ENCODE results near the gene CWC27.

DNA sequence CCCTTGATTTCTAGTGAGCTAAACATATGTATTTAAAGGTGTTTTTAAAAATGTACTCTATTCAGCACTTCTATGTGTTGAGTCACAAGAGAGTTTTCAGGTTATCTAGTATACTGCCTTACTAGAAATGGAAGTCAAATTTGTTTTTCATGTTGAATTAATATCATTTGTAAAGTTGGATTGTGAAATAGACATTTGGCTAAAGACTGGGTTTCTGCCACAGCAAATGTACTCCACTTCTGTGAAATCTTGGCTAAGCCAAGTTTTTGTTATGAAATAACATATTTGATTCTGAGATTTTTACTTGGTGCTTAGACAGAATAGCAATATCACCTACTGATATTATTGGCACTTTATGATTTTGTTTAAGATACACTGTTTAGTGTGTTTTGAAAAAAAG is 106.0 kb downstream of the CWC27 start:
- no peak for TF ChIP-seq EP300 (IDR thresholded peaks at IDR 0.05; ENCODE audit: borderline replicate concordance in 1 of 2, low read depth in 1 of 2, low read length in 1 of 2)
- TF ChIP-seq JUND (IDR thresholded peaks at IDR 0.05): no peak
- TF ChIP-seq CTCF (IDR thresholded peaks at IDR 0.05): no peak
- TF ChIP-seq USF1 (IDR thresholded peaks at IDR 0.05; ENCODE audit: borderline replicate concordance, low read depth): no peak
- no peak for TF ChIP-seq TAF1 (IDR thresholded peaks at IDR 0.05; ENCODE audit: borderline replicate concordance, low read depth, low read length)
- TF ChIP-seq CHD2 (IDR thresholded peaks at IDR 0.05; ENCODE audit: low read length, partially characterized antibody): no peak
- TF ChIP-seq ELF1 (IDR thresholded peaks at IDR 0.05): no peak
- TF ChIP-seq, protein P1, sequence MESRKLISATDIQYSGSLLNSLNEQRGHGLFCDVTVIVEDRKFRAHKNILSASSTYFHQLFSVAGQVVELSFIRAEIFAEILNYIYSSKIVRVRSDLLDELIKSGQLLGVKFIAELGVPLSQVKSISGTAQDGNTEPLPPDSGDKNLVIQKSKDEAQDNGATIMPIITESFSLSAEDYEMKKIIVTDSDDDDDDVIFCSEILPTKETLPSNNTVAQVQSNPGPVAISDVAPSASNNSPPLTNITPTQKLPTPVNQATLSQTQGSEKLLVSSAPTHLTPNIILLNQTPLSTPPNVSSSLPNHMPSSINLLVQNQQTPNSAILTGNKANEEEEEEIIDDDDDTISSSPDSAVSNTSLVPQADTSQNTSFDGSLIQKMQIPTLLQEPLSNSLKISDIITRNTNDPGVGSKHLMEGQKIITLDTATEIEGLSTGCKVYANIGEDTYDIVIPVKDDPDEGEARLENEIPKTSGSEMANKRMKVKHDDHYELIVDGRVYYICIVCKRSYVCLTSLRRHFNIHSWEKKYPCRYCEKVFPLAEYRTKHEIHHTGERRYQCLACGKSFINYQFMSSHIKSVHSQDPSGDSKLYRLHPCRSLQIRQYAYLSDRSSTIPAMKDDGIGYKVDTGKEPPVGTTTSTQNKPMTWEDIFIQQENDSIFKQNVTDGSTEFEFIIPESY (IDR thresholded peaks at IDR 0.05; ENCODE audit: borderline replicate concordance, low read depth): no peak
- TF ChIP-seq MEF2A (IDR thresholded peaks at IDR 0.05; ENCODE audit: borderline replicate concordance, low read depth): no peak
- no peak for TF ChIP-seq RFX5 (IDR thresholded peaks at IDR 0.05; ENCODE audit: low read length)
- TF ChIP-seq POLR2AphosphoS5 (IDR thresholded peaks at IDR 0.05; ENCODE audit: low read depth, low read length): no peak
- TF ChIP-seq REST (IDR thresholded peaks at IDR 0.05; ENCODE audit: low read depth, low read length): no peak

All from SK-N-SH (cell line).